SK-N-SH treated with all-trans-retinoic acid at 6 μM for 48 hours (cell line): ENCODE data around the gene SLC24A1.

Source experiments
- ATAC-seq: fragments of 200-7000 bp; cut with Tn5 transposase; 3 replicates; pipeline ENCODE4 v1.9.1; 2020; ENCODE audit warnings: mild to moderate bottlenecking, moderate library complexity
- ARNTL ChIP-seq: fragments of 450-650 bp; formaldehyde crosslinking; IDR thresholded peaks from 2 replicates; pipeline ENCODE4 v1.5.0; 2020; ENCODE audit warnings: low read depth, mild to moderate bottlenecking, moderate library complexity, borderline replicate concordance
- BACH2 ChIP-seq: fragments of 250-450 bp; sonication (Bioruptor Pico); IDR thresholded peaks from 2 replicates; pipeline ENCODE4 v1.9.0; 2021; ENCODE audit warnings: mild to moderate bottlenecking, borderline replicate concordance
- ESRRG ChIP-seq: fragments of 250-450 bp; sonication (Bioruptor Pico); IDR thresholded peaks from 2 replicates; pipeline ENCODE4 v1.6.1; 2021; ENCODE audit warnings: mild to moderate bottlenecking
- ISL1 ChIP-seq: fragments of 250-450 bp; sonication (Bioruptor Pico); IDR thresholded peaks from 2 replicates; pipeline ENCODE4 v2.1.2; 2022; ENCODE audit warnings: mild to moderate bottlenecking, moderate library complexity
- PATZ1 ChIP-seq: fragments of 250-450 bp; sonication (Bioruptor Pico); IDR thresholded peaks from 2 replicates; pipeline ENCODE4 v1.8.0; 2020; ENCODE audit warnings: mild to moderate bottlenecking, moderate library complexity, borderline replicate concordance
- POU6F1 ChIP-seq: fragments of 250-450 bp; sonication (Bioruptor Pico); IDR thresholded peaks from 2 replicates; pipeline ENCODE4 v1.8.0; 2021; ENCODE audit warnings: low read depth, mild to moderate bottlenecking, moderate library complexity, borderline replicate concordance
- PPARA ChIP-seq: fragments of 250-450 bp; sonication (Bioruptor Pico); IDR thresholded peaks from 2 replicates; pipeline ENCODE4 v1.5.0; 2020; ENCODE audit warnings: mild to moderate bottlenecking, borderline replicate concordance
- RARB ChIP-seq: fragments of 250-450 bp; sonication (Bioruptor Pico); IDR thresholded peaks from 2 replicates; pipeline ENCODE4 v1.8.0; 2021; ENCODE audit warnings: mild to moderate bottlenecking, moderate library complexity
- SNAI2 ChIP-seq: fragments of 250-450 bp; sonication (Bioruptor Pico); IDR thresholded peaks from 2 replicates; pipeline ENCODE4 v1.5.0; 2020; ENCODE audit warnings: mild to moderate bottlenecking, moderate library complexity
- TCF4 ChIP-seq: fragments of 250-450 bp; sonication (Bioruptor Pico); IDR thresholded peaks from 2 replicates; pipeline ENCODE4 v1.8.0; 2021; ENCODE audit warnings: mild to moderate bottlenecking, moderate library complexity, borderline replicate concordance
- TOX ChIP-seq: fragments of 250-450 bp; sonication (Bioruptor Pico); IDR thresholded peaks from 2 replicates; pipeline ENCODE4 v1.8.0; 2021; ENCODE audit warnings: mild to moderate bottlenecking, moderate library complexity, borderline replicate concordance
- TSHZ2 ChIP-seq: fragments of 250-450 bp; sonication (Bioruptor Pico); IDR thresholded peaks from 2 replicates; pipeline ENCODE4 v1.5.0; 2020; ENCODE audit warnings: mild to moderate bottlenecking, moderate library complexity
- ZC3H10 ChIP-seq: fragments of 250-450 bp; sonication (Bioruptor Pico); IDR thresholded peaks from 2 replicates; pipeline ENCODE4 v1.5.1; 2021; ENCODE audit warnings: mild to moderate bottlenecking, moderate library complexity
- ZFP3 ChIP-seq: fragments of 250-450 bp; sonication (Bioruptor Pico); IDR thresholded peaks from 2 replicates; pipeline ENCODE4 v1.5.0; 2020; ENCODE audit warnings: mild to moderate bottlenecking, moderate library complexity
- ZNF565 ChIP-seq: fragments of 450-650 bp; formaldehyde crosslinking; conservative IDR thresholded peaks from 2 replicates; pipeline ENCODE4 v1.5.0; 2020; ENCODE audit warnings: low read depth, mild to moderate bottlenecking, moderate library complexity
- ZNF70 ChIP-seq: fragments of 450-650 bp; formaldehyde crosslinking; IDR thresholded peaks from 2 replicates; pipeline ENCODE4 v1.5.0; 2020; ENCODE audit warnings: mild to moderate bottlenecking, moderate library complexity
- TF ChIP-seq, protein P1 (sequence below): fragments of 250-450 bp; sonication (Bioruptor Pico); IDR thresholded peaks from 2 replicates; pipeline ENCODE4 v1.5.1; 2021; ENCODE audit warnings: mild to moderate bottlenecking, moderate library complexity
- TF ChIP-seq, protein P2 (sequence below): fragments of 250-450 bp; sonication (Bioruptor Pico); IDR thresholded peaks from 2 replicates; pipeline ENCODE4 v1.5.1; 2020; ENCODE audit warnings: low read depth, mild to moderate bottlenecking, moderate library complexity

The SLC24A1 gene

GRCh38 chr15:65651042-65651322 lies 29.2 kb downstream of the SLC24A1 start (continued):
- TF ChIP-seq TCF4 (CRISPR knock-in tag): no peak
- no peak for TF ChIP-seq SNAI2 (CRISPR knock-in tag)
- no peak for TF ChIP-seq ISL1
- TF ChIP-seq BACH2: no peak
- TF ChIP-seq PATZ1 (CRISPR knock-in tag): no peak
- TF ChIP-seq ZC3H10 (CRISPR knock-in tag): no peak
- no peak for TF ChIP-seq RARB (CRISPR knock-in tag)

DNA sequence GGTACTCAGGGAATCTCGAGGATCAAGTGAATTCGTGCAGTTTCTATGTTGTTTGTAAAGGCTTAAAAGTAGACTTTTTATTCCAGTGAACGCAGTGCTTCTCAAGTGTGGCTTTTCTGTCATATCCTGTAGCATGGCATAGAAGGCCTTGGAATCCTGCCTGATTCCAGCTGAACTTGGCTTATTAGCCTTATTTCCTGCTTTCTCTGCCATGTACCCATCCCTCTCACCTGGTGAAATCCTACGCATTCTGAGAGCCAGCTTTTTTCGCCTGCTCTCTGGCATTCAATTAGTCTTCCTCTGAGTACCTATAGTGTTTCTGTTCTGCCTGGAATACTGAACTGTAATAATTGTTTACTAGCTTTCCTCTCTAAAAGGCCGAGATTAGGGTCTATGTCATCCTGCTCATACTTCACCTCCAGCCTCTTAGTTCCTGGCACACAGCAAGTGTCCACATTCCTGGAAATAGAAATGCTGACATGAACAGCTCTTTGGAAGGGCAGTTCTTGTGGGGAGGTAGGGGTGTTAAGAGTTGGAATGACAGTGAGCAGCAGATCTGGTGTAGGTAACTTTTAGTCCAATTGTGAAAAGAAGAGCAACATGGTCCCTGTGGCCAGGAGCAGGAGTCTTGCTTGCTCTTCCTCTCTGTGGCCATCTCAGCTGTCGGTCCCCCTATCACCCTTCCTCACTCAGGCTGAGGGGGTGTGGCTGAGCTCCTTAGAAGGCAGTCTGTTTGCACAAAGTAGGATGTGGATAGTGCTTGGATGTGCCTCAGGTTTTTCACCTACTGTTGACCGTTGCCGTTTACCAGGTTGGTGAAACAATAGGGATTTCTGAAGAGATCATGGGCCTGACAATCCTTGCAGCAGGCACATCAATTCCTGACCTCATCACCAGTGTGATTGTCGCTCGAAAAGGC lies 30.4 kb downstream of the SLC24A1 start:
- TF ChIP-seq TSHZ2 (CRISPR knock-in tag) (no peak), ESRRG (CRISPR knock-in tag) (no peak), ZNF70 (CRISPR knock-in tag) (no peak)
- TF ChIP-seq, protein P1, sequence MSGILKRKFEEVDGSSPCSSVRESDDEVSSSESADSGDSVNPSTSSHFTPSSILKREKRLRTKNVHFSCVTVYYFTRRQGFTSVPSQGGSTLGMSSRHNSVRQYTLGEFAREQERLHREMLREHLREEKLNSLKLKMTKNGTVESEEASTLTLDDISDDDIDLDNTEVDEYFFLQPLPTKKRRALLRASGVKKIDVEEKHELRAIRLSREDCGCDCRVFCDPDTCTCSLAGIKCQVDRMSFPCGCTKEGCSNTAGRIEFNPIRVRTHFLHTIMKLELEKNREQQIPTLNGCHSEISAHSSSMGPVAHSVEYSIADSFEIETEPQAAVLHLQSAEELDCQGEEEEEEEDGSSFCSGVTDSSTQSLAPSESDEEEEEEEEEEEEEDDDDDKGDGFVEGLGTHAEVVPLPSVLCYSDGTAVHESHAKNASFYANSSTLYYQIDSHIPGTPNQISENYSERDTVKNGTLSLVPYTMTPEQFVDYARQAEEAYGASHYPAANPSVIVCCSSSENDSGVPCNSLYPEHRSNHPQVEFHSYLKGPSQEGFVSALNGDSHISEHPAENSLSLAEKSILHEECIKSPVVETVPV (CRISPR knock-in tag): no peak
- ATAC-seq: no peak

DNA sequence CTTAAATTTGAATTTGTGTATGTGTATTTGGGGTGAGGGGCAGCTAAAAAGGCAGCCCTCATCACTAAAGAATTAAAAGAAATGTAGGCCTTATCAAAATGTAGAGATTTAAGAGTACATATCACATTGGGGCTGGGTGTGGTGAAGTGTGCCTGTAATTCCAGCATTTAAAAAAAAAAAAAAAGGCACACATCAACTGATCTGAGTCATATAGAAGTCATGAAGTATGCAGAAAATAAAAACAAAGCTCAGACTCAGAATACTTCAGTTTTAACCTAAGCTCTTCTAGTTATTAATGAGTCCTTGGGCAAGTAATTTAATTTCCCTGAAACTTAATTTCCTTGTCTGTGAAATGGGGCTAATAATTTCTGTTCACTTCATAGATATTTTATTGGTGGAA lies 31.6 kb downstream of the SLC24A1 start:
- ATAC-seq: peak; percentile 53
- no peak for TF ChIP-seq ESRRG (CRISPR knock-in tag)
- no peak for TF ChIP-seq ISL1
- TF ChIP-seq ZNF565 (CRISPR knock-in tag): no peak
- no peak for TF ChIP-seq PPARA (CRISPR knock-in tag)
- TF ChIP-seq TOX (CRISPR knock-in tag): no peak
- no peak for TF ChIP-seq TSHZ2 (CRISPR knock-in tag)
- no peak for TF ChIP-seq ZNF70 (CRISPR knock-in tag)
- TF ChIP-seq ZC3H10 (CRISPR knock-in tag): no peak
- TF ChIP-seq ARNTL (CRISPR knock-in tag): no peak
- TF ChIP-seq, protein P2, sequence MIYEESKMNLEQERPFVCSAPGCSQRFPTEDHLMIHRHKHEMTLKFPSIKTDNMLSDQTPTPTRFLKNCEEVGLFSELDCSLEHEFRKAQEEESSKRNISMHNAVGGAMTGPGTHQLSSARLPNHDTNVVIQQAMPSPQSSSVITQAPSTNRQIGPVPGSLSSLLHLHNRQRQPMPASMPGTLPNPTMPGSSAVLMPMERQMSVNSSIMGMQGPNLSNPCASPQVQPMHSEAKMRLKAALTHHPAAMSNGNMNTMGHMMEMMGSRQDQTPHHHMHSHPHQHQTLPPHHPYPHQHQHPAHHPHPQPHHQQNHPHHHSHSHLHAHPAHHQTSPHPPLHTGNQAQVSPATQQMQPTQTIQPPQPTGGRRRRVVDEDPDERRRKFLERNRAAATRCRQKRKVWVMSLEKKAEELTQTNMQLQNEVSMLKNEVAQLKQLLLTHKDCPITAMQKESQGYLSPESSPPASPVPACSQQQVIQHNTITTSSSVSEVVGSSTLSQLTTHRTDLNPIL (CRISPR knock-in tag): no peak
- no peak for TF ChIP-seq SNAI2 (CRISPR knock-in tag)
- no peak for TF ChIP-seq POU6F1 (CRISPR knock-in tag)
- TF ChIP-seq RARB (CRISPR knock-in tag): no peak
- TF ChIP-seq ZFP3 (CRISPR knock-in tag): no peak
